Measurements from ENCODE around the gene C2CD3. TPM values are rescaled to one million over a fixed set of nuclear protein-coding genes. Genes with fewer than 3 reads are reported as not detected.

Gene C2CD3
- total and polyA plus RNA-seq, 9 of the 15 experiments (the other 6 are each of a cell fraction or from before 2014, with no cell fraction given), result 4.4 to 20.2 (median 15.4) TPM

GRCh38 chr11:73990730-73991129 is 180.1 kb downstream of the C2CD3 start:
- H3K79me2 ChIP-seq (ENCODE audit: control insufficient read depth, insufficient read depth, low read length), result no peaks in the 10 kb centered on the region
- FAIRE-seq (no peak), DNase-seq (ENCODE audit: extremely low read depth in 1 of 4, low spot score in 3 of 4) (no peak), ATAC-seq (no peak)
- TF ChIP-seq MTA2 (IDR thresholded peaks at IDR 0.05; ENCODE audit: low read depth) (no peak), CC2D1A (IDR thresholded peaks at IDR 0.05) (no peak), CREM (IDR thresholded peaks at IDR 0.05; ENCODE audit: low read depth) (no peak), CBFA2T3 (IDR thresholded peaks at IDR 0.05) (no peak), COPS2 (conservative IDR thresholded peaks at IDR 0.05) (no peak), ZNF668 (CRISPR knock-in tag; IDR thresholded peaks at IDR 0.05) (no peak), CBX2 (IDR thresholded peaks at IDR 0.05; ENCODE audit: insufficient read depth, low read length, poor library complexity, severe bottlenecking) (no peak), ARID4B (CRISPR knock-in tag; IDR thresholded peaks at IDR 0.05) (no peak), FOS (IDR thresholded peaks at IDR 0.05; ENCODE audit: extremely low read depth, insufficient read length) (no peak), GMEB1 (CRISPR knock-in tag; IDR thresholded peaks at IDR 0.05) (no peak), RNF219 (CRISPR knock-in tag; IDR thresholded peaks at IDR 0.05) (no peak), BRF1 (IDR thresholded peaks at IDR 0.05; ENCODE audit: borderline replicate concordance, extremely low read depth, insufficient read length) (no peak), PREB (CRISPR knock-in tag; IDR thresholded peaks at IDR 0.05) (no peak), EZH2 (IDR thresholded peaks at IDR 0.05; ENCODE audit: borderline replicate concordance, low read depth, low read length) (no peak)
- peaks cover 0 to 2% of the 10 kb centered on the region in 2 experiments; a peak in 1 of 5 replicates for H3K4me1 ChIP-seq (replicated peaks in 1 of 2; ENCODE audit: control insufficient read depth in 2 of 2, insufficient read depth in 2 of 2, low read length in 2 of 2)
- POLR2A ChIA-PET, result interaction anchor here (1.5 kb wide), 1 partner anchor 18 kb away, joined by 4 read pairs; no protein-coding TSS in a partner anchor
- no peak overlapping the region for H3K4me2 ChIP-seq (ENCODE audit: insufficient read depth, low read length)
- H3K36me3 ChIP-seq (ENCODE audit: control insufficient read depth, insufficient read depth, low read length), result no peaks in the 10 kb centered on the region
- intact Hi-C loops (cut with micrococcal nuclease), result no loop called here
- H2AFZ ChIP-seq (ENCODE audit: low read depth, low read length), result peak overlapping the region; percentile 70; the same call in 1 of the 2 replicates
- 32% methylated on average over 2 of the region's 2 CpGs for WGBS (ENCODE audit: insufficient coverage, low coverage, missing lambda C conversion rate)
- no peaks in the 10 kb centered on the region for H3K9me3 ChIP-seq (replicated peaks; ENCODE audit: control insufficient read depth, insufficient read depth, low read depth, low read length)
- CTCF ChIA-PET (ENCODE audit: low intra/inter-chr PET ratio), result no interaction called here
- no peaks in the 10 kb centered on the region for H3K27me3 ChIP-seq (ENCODE audit: control insufficient read depth in 2 of 2, insufficient read depth in 2 of 2, low read length in 2 of 2)
- no TSS peak for BruUV-seq (replicated peaks)
- no peak overlapping the region for H3K4me3 ChIP-seq
- H3K27ac ChIP-seq (ENCODE audit: extremely low read depth, low read depth, low read length), result no peak overlapping the region
- H4K20me1 ChIP-seq (replicated peaks; ENCODE audit: control insufficient read depth, insufficient read depth, low read length), result no peaks in the 10 kb centered on the region
- no peaks in the 10 kb centered on the region for H3K9me1 ChIP-seq (ENCODE audit: control insufficient read depth, insufficient read depth, low read length)
- no peak overlapping the region for H3K9ac ChIP-seq (ENCODE audit: insufficient read depth in 1 of 2, low read depth in 2 of 2, low read length in 2 of 2)
- in situ Hi-C loops (cut with MboI), result no loop called here
